ENCODE data around the gene TCL1B. TPM values are rescaled to one million over a fixed set of nuclear protein-coding genes. Genes with fewer than 3 reads are reported as not detected.

Gene TCL1B
- total and polyA plus RNA-seq, 2 of the 8 experiments (the other 6 are each of a cell fraction or from before 2014, with no cell fraction given), result 9.6 to 11.5 TPM

GRCh38 chr14:95664546-95664945, 21.7 kb upstream of the TCL1B start:
- Histone ChIP-seq H3K79me2 (ENCODE audit: control insufficient read depth in 1 of 2, insufficient read depth in 2 of 2, low read length in 2 of 2) (no peaks in the 10 kb centered on the region), H2BK20ac (ENCODE audit: low read length) (no peak overlapping the region), H3K27me3 (replicated peaks in 1 of 4; ENCODE audit: control insufficient read depth in 3 of 4, extremely low read depth in 1 of 4, insufficient read depth in 3 of 4, low read length in 3 of 4) (peaks cover 0 to 3% (median 1%) of the 10 kb centered on the region in 4 experiments; a peak in 5 of 7 replicates), H2BK120ac (replicated peaks; ENCODE audit: low read depth, low read length) (no peak overlapping the region), H3K4me2 (ENCODE audit: insufficient read depth in 1 of 2, low read depth in 2 of 2, low read length in 2 of 2) (no peak overlapping the region), H2AFZ (ENCODE audit: low read length) (no peak overlapping the region), H3K4ac (replicated peaks; ENCODE audit: insufficient read length, low read depth, low read length) (no peak overlapping the region), H3K79me1 (ENCODE audit: low read depth, low read length) (no peaks in the 10 kb centered on the region), H2AK5ac (ENCODE audit: low read depth, low read length) (no peak overlapping the region), H3K4me3 (ENCODE audit: extremely low read depth in 1 of 4, insufficient read depth in 2 of 4, low read depth in 3 of 4, low read length in 4 of 4) (no peak overlapping the region), H4K5ac (ENCODE audit: insufficient read length, low read depth, low read length) (no peak overlapping the region), H3K9me3 (ENCODE audit: insufficient read depth in 2 of 2, low read depth in 1 of 2, low read length in 1 of 2) (no peaks in the 10 kb centered on the region), H4K20me1 (replicated peaks in 1 of 2; ENCODE audit: control insufficient read depth in 1 of 2, insufficient read depth in 2 of 2, low read length in 2 of 2) (peaks cover 0 to 1% of the 10 kb centered on the region in 2 experiments), H3K18ac (ENCODE audit: extremely low read depth, low read length) (no peak overlapping the region), H3K56ac (replicated peaks; ENCODE audit: insufficient read length, low read depth, low read length) (no peak overlapping the region), H3K14ac (ENCODE audit: insufficient read length) (no peak overlapping the region), H2BK5ac (ENCODE audit: low read depth, low read length) (no peak overlapping the region), H4K91ac (replicated peaks; ENCODE audit: insufficient read length, low read length) (no peak overlapping the region), H3K23me2 (ENCODE audit: low read depth, low read length) (no peaks in the 10 kb centered on the region), H3K27ac (ENCODE audit: low read depth, low read length) (no peak overlapping the region), H4K8ac (ENCODE audit: extremely low read depth, insufficient read depth, low read length) (no peak overlapping the region), H3K9ac (replicated peaks in 1 of 4; ENCODE audit: extremely low read depth in 1 of 4, low read depth in 3 of 4, low read length in 3 of 4) (no peak overlapping the region), H2BK12ac (ENCODE audit: low read depth, low read length) (no peak overlapping the region), H3K36me3 (ENCODE audit: control insufficient read depth in 2 of 4, insufficient read depth in 4 of 4, low read length in 3 of 4) (no peaks in the 10 kb centered on the region; a peak in 1 of 8 replicates), H3K4me1 (replicated peaks in 1 of 4; ENCODE audit: control insufficient read depth in 3 of 4, insufficient read depth in 4 of 4, low read length in 3 of 4) (peaks cover 0 to 8% (median 6%) of the 10 kb centered on the region in 4 experiments; a peak in 6 of 7 replicates), H2BK15ac (ENCODE audit: low read length) (peak overlapping the region; percentile 53; the same call in 1 of the 2 replicates), H3K23ac (ENCODE audit: insufficient read length) (no peak overlapping the region)
- no peak for TF ChIP-seq ASH2L (IDR thresholded peaks at IDR 0.05; ENCODE audit: low read length)
- TF ChIP-seq YY1 (IDR thresholded peaks at IDR 0.05; ENCODE audit: low read depth, low read length), result no peak
- no peak for TF ChIP-seq SIX5 (IDR thresholded peaks at IDR 0.05; ENCODE audit: low read depth, low read length)
- TF ChIP-seq SIRT6 (IDR thresholded peaks at IDR 0.05; ENCODE audit: low read length), result no peak
- no peak for TF ChIP-seq SP2 (IDR thresholded peaks at IDR 0.05; ENCODE audit: low read length)
- TF ChIP-seq CHD2 (IDR thresholded peaks at IDR 0.05; ENCODE audit: low read length), result no peak
- TF ChIP-seq GTF2F1 (IDR thresholded peaks at IDR 0.05; ENCODE audit: borderline replicate concordance, low read depth, low read length), result no peak
- TF ChIP-seq EGR1 (IDR thresholded peaks at IDR 0.05; ENCODE audit: borderline replicate concordance, low read depth, low read length), result no peak
- no peak for TF ChIP-seq FOSL1 (IDR thresholded peaks at IDR 0.05; ENCODE audit: insufficient read depth, low read depth, low read length)
- no peak for TF ChIP-seq SP4 (IDR thresholded peaks at IDR 0.05; ENCODE audit: low read length)
- no peak for TF ChIP-seq KDM5A (IDR thresholded peaks at IDR 0.05; ENCODE audit: low read length)
- TF ChIP-seq ATF2 (IDR thresholded peaks at IDR 0.05; ENCODE audit: low read length), result no peak
- no peak for TF ChIP-seq BCL11A (IDR thresholded peaks at IDR 0.05; ENCODE audit: low read depth in 2 of 2, low read length in 2 of 2)
- no peak for TF ChIP-seq JUN (IDR thresholded peaks at IDR 0.05; ENCODE audit: low read depth, low read length)
- TF ChIP-seq ZNF274 (IDR thresholded peaks at IDR 0.05; ENCODE audit: borderline replicate concordance, extremely low read depth, low read length), result no peak
- no peak for FAIRE-seq
- POLR2A ChIA-PET (ENCODE audit: partially characterized antibody), result no interaction called here
- CTCF ChIA-PET (ENCODE audit: partially characterized antibody), result interaction anchor here (0.6 to 5.1 kb wide), 15 partner anchors 10 to 330 kb away, joined by 3 to 46 read pairs (median 5); no protein-coding TSS in a partner anchor
- DNase-seq (ENCODE audit: low read depth in 1 of 2, low spot score in 2 of 2), result no peak
- WGBS, 2 experiments (ENCODE audit: extremely low coverage in 1 of 2, insufficient coverage in 1 of 2, insufficient read length in 1 of 2, insufficient replicate concordance in 2 of 2, low coverage in 1 of 2, low lambda C conversion rate in 2 of 2, missing lambda C conversion rate in 1 of 2), result 89% methylated on average over 8 of the region's 8 CpGs; no CpG with 5 or more reads in 1 of the 2 experiments
